ENCODE measurements around the gene TMEM30B.

Gene TMEM30B

DNA sequence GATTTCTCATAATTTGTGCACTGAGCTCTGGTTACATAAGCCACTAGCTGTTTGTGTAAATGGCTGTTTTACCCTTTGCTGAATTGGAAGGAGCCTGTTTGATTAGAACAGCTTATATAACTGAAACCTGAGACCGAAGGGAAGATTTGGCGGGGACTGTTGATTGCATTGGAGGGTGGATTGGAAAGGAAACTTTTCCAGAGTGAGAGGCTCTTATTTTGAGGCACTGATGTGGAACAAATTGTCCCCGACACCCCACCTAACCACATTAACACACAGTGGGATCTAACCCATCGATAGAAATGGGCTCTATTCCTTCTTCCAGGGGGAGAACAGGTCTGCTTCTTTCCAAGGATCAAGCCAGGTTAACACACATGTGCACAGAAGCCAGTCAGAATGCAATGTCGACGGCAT is 51.7 kb downstream of the TMEM30B start:
- ChIA-PET CTCF (interaction anchor here (0.7 kb wide), 2 partner anchors 20 to 21 kb away, joined by 3 to 4 read pairs; no protein-coding TSS in a partner anchor), POLR2A (no interaction called here)
- Histone ChIP-seq H3K4me3 (ENCODE audit: low read depth, low read length) (no peak overlapping the region), H3K36me3 (ENCODE audit: control insufficient read depth in 2 of 2, insufficient read depth in 1 of 2, low read length in 2 of 2) (no peaks in the 10 kb centered on the region), H3K9me3 (ENCODE audit: control insufficient read depth, insufficient read depth, low read depth, low read length) (no peaks in the 10 kb centered on the region), H3K27ac (ENCODE audit: extremely low read depth, low read depth, low read length) (no peak overlapping the region), H3K4me1 (ENCODE audit: control insufficient read depth, insufficient read depth, low read length) (peaks cover 2% of the 10 kb centered on the region; the same call in 1 of the 2 replicates)
- TF ChIP-seq SCRT2 (tag by site-specific recombination; IDR thresholded peaks at IDR 0.05) (peak; percentile 64), ZFHX2 (tag by site-specific recombination; conservative IDR thresholded peaks at IDR 0.05) (no peak), RBAK (tag by site-specific recombination; IDR thresholded peaks at IDR 0.05) (no peak), SP7 (tag by site-specific recombination; IDR thresholded peaks at IDR 0.05) (no peak), TSHZ1 (tag by site-specific recombination; IDR thresholded peaks at IDR 0.05; ENCODE audit: borderline replicate concordance) (no peak), ZNF747 (tag by site-specific recombination; IDR thresholded peaks at IDR 0.05) (no peak), ZNF341 (tag by site-specific recombination; IDR thresholded peaks at IDR 0.05; ENCODE audit: low read depth) (peak; percentile 44; the same call in 1 of the 2 replicates), ZNF138 (tag by site-specific recombination; IDR thresholded peaks at IDR 0.05; ENCODE audit: borderline replicate concordance) (no peak), ZNF292 (tag by site-specific recombination; IDR thresholded peaks at IDR 0.05; ENCODE audit: borderline replicate concordance, low read depth) (no peak), FEZF1 (tag by site-specific recombination; IDR thresholded peaks at IDR 0.05) (peak; percentile 6; the same call in 1 of the 2 replicates), ZNF677 (tag by site-specific recombination; IDR thresholded peaks at IDR 0.05) (no peak), ZBTB17 (tag by site-specific recombination; IDR thresholded peaks at IDR 0.05) (peak; percentile 32; the same call in 1 of the 2 replicates), ZFP37 (tag by site-specific recombination; IDR thresholded peaks at IDR 0.05) (no peak), KLF17 (tag by site-specific recombination; IDR thresholded peaks at IDR 0.05) (no peak), ZNF335 (tag by site-specific recombination; conservative IDR thresholded peaks at IDR 0.05) (0 out of 2 replicates have a peak, but pooled peaks have one; percentile 5), ZBTB10 (tag by site-specific recombination; IDR thresholded peaks at IDR 0.05) (no peak), ZFP41 (tag by site-specific recombination; IDR thresholded peaks at IDR 0.05; ENCODE audit: borderline replicate concordance) (no peak), PRDM10 (tag by site-specific recombination; IDR thresholded peaks at IDR 0.05) (peak; percentile 76), YY2 (tag by site-specific recombination; IDR thresholded peaks at IDR 0.05) (no peak), EGR2 (tag by site-specific recombination; IDR thresholded peaks at IDR 0.05; ENCODE audit: low read depth) (no peak), SCRT1 (tag by site-specific recombination; IDR thresholded peaks at IDR 0.05; ENCODE audit: borderline replicate concordance) (0 out of 2 replicates have a peak, but pooled peaks have one; percentile 41), GLI4 (tag by site-specific recombination; IDR thresholded peaks at IDR 0.05) (no peak)
- TF ChIP-seq, protein P1, sequence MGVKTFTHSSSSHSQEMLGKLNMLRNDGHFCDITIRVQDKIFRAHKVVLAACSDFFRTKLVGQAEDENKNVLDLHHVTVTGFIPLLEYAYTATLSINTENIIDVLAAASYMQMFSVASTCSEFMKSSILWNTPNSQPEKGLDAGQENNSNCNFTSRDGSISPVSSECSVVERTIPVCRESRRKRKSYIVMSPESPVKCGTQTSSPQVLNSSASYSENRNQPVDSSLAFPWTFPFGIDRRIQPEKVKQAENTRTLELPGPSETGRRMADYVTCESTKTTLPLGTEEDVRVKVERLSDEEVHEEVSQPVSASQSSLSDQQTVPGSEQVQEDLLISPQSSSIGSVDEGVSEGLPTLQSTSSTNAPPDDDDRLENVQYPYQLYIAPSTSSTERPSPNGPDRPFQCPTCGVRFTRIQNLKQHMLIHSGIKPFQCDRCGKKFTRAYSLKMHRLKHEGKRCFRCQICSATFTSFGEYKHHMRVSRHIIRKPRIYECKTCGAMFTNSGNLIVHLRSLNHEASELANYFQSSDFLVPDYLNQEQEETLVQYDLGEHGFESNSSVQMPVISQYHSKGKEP (tag by site-specific recombination; IDR thresholded peaks at IDR 0.05) = no peak
- TF ChIP-seq, protein P2, sequence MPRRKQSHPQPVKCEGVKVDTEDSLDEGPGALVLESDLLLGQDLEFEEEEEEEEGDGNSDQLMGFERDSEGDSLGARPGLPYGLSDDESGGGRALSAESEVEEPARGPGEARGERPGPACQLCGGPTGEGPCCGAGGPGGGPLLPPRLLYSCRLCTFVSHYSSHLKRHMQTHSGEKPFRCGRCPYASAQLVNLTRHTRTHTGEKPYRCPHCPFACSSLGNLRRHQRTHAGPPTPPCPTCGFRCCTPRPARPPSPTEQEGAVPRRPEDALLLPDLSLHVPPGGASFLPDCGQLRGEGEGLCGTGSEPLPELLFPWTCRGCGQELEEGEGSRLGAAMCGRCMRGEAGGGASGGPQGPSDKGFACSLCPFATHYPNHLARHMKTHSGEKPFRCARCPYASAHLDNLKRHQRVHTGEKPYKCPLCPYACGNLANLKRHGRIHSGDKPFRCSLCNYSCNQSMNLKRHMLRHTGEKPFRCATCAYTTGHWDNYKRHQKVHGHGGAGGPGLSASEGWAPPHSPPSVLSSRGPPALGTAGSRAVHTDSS (tag by site-specific recombination; IDR thresholded peaks at IDR 0.05) = no peak
